Colonic mucosa (tissue), 4 donors: ENCODE results near the gene NEUROG1. TPM values are rescaled to one million over a fixed set of nuclear protein-coding genes. Genes with fewer than 3 reads are reported as not detected.

ENCODE experiments used
- DNase-seq: peaks from one replicate; pipeline ENCODE4 v3.0.0-alpha.2; 2020
- H3K27ac ChIP-seq: fragments of 200-600 bp; one replicate; pipeline ENCODE4 v1.8.0; 2021
- H3K27me3 ChIP-seq: fragments of 200-600 bp; one replicate; pipeline ENCODE4 v1.8.0; 2021
- H3K36me3 ChIP-seq: fragments of 200-600 bp; one replicate; pipeline ENCODE4 v1.8.0; 2021
- H3K4me1 ChIP-seq: fragments of 200-600 bp; one replicate; pipeline ENCODE4 v1.8.0; 2021; ENCODE audit warnings: mild to moderate bottlenecking
- H3K4me3 ChIP-seq: fragments of 200-600 bp; one replicate; pipeline ENCODE4 v1.8.0; 2021
- H3K9ac ChIP-seq, 2 donors: one replicate each; pipeline ENCODE4 v1.7.0; 2013; ENCODE audit warnings: control low read depth in 2 of 2, low read depth in 2 of 2, low read length in 2 of 2
- H3K9me3 ChIP-seq: fragments of 200-600 bp; one replicate; pipeline ENCODE4 v1.8.0; 2021
- CTCF ChIP-seq: fragments of 200-600 bp; IDR thresholded peaks from one replicate; pipeline ENCODE4 v1.8.0; 2022; ENCODE audit warnings: antibody characterized with exemption, mild to moderate bottlenecking
- intact Hi-C: fragments of 100-400 bp; cut with DNase I; formaldehyde crosslinking; loops from one replicate; pipeline ENCODE4 v1.14.1; 2022
- total RNA-seq, 2 donors: library from RNA; stranded (reverse); fragmentation: NEBNext Ultra II Directional in 1 of 2; extraction: Animal tissue kit (Norgen Biotek cat#: 25700) in 1 of 2; gene quantifications; one replicate each; pipeline ENCODE4 v1.2.1, GENCODE V29; 2021
- donor health status: healthy.
- donor health status: DM: no; HTN: no; CAD: no.
- donor health status: DM: no; HTN: no; CAD: no.

The NEUROG1 gene
- total RNA-seq, 2 donors from 2014 or later: not detected

GRCh38 chr5:135546912-135547311 is 11.1 kb upstream of the NEUROG1 start:
- no peak for DNase-seq
- intact Hi-C loops: no loop called here

GRCh38 chr5:135546101-135546500 is 10.3 kb upstream of the NEUROG1 start:
- intact Hi-C loops: no loop called here
- peaks cover 4% of the 10 kb centered on the region for H3K4me1 ChIP-seq
- H3K27ac ChIP-seq: no peak overlapping the region
- peaks cover 46% of the 10 kb centered on the region for H3K27me3 ChIP-seq
- no peak overlapping the region for H3K9ac ChIP-seq
- H3K9me3 ChIP-seq: no peaks in the 10 kb centered on the region
- DNase-seq: no peak
- H3K4me3 ChIP-seq: no peak overlapping the region
- no peaks in the 10 kb centered on the region for H3K36me3 ChIP-seq
- TF ChIP-seq CTCF: no peak

More at GRCh38 chr5:135546912-135547311, 11.1 kb upstream of the NEUROG1 start:
- no peaks in the 10 kb centered on the region for H3K9me3 ChIP-seq
- no peak overlapping the region for H3K27ac ChIP-seq
- no peaks in the 10 kb centered on the region for H3K36me3 ChIP-seq
- no peak overlapping the region for H3K9ac ChIP-seq
- H3K27me3 ChIP-seq: peaks cover 44% of the 10 kb centered on the region
- TF ChIP-seq CTCF: no peak
- H3K4me1 ChIP-seq: peaks cover 4% of the 10 kb centered on the region
- H3K4me3 ChIP-seq: no peak overlapping the region

- H3K9ac ChIP-seq: no peak overlapping the region
- no peak for TF ChIP-seq CTCF
- intact Hi-C loops: no loop called here
- H3K36me3 ChIP-seq: no peaks in the 10 kb centered on the region
- H3K27me3 ChIP-seq: peaks cover 46% of the 10 kb centered on the region
- no peak overlapping the region for H3K4me3 ChIP-seq
- H3K4me1 ChIP-seq: peaks cover 4% of the 10 kb centered on the region
- DNase-seq: no peak
- no peaks in the 10 kb centered on the region for H3K9me3 ChIP-seq
- H3K27ac ChIP-seq: no peak overlapping the region
Measured at GRCh38 chr5:135545099-135545498, 9.3 kb upstream of the NEUROG1 start.

GRCh38 chr5:135543485-135544304 is 7.9 kb upstream of the NEUROG1 start:
- intact Hi-C loops: no loop called here
- no peak overlapping the region for H3K27ac ChIP-seq
- H3K4me1 ChIP-seq: peaks cover 4% of the 10 kb centered on the region
- peak overlapping the region in 1 of 2 donors; percentile 53 for H3K9ac ChIP-seq
- DNase-seq: peak; percentile 23
- TF ChIP-seq CTCF: no peak
- H3K36me3 ChIP-seq: no peaks in the 10 kb centered on the region
- H3K9me3 ChIP-seq: no peaks in the 10 kb centered on the region
- peaks cover 39% of the 10 kb centered on the region for H3K27me3 ChIP-seq
- peak overlapping the region; percentile 38 for H3K4me3 ChIP-seq

GRCh38 chr5:135543001-135543484 is 7.3 kb upstream of the NEUROG1 start:
- H3K9ac ChIP-seq: peak overlapping the region in 1 of 2 donors; percentile 53
- no peak overlapping the region for H3K27ac ChIP-seq
- DNase-seq: no peak

More at GRCh38 chr5:135543001-135543484, 7.3 kb upstream of the NEUROG1 start:
- intact Hi-C loops: no loop called here
- H3K36me3 ChIP-seq: no peaks in the 10 kb centered on the region
- peaks cover 4% of the 10 kb centered on the region for H3K4me1 ChIP-seq
- peak overlapping the region; percentile 38 for H3K4me3 ChIP-seq
- no peak for TF ChIP-seq CTCF
- H3K27me3 ChIP-seq: peaks cover 39% of the 10 kb centered on the region
- no peaks in the 10 kb centered on the region for H3K9me3 ChIP-seq
